ENCODE measurements around the gene COL15A1. TPM values are rescaled to one million over a fixed set of nuclear protein-coding genes. Genes with fewer than 3 reads are reported as not detected.

COL15A1 gene
- polyA plus RNA-seq, 1 experiment: 112 TPM

DNA sequence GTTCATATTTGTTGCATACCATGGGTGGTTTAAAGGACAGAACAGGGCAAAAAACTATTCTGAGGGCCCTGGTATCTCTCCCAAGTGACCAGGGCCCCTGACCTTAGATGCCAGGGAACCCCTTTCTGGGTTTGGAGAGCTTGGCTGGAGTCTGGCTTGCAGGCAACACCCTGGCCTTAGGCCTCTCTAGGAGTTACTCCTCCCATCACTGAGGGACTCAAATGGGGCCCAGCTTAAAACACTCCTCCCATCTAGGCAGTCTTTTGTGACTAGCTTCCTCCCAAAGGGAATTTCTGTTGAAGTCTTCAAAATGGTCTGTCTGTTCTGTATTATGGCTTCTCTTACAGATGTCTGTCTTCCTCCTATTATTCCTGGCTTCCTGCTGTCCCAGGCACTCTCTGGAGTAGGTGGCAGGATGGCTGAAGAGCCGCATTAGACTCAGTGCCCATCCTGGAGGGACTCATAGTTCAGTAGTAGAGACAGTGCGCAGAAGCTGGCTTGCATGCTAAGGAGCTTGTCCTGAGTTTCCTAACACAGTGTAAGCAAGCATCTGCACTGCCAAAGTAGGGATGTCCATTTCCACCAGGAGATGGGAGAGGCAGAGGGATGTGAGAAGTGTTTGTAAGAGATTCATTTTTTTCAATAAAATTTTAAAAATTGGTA lies 10.0 kb downstream of the COL15A1 start:
- H3K4me3 ChIP-seq (ENCODE audit: low read depth, low read length): no peak overlapping the region
- DNase-seq (ENCODE audit: low read depth): no peak
- CTCF ChIA-PET: interaction anchor here (1.5 to 2.0 kb wide), 2 partner anchors 14 to 45 kb away, joined by 5 to 7 read pairs; no protein-coding TSS in a partner anchor
- peaks cover 2% of the 10 kb centered on the region; the same call in 1 of the 2 replicates for H3K36me3 ChIP-seq (ENCODE audit: control insufficient read depth, insufficient read depth, low read length)
- POLR2A ChIA-PET: interaction anchor here (0.6 kb wide), 1 partner anchor 93 kb away, joined by 3 read pairs; no protein-coding TSS in a partner anchor
- H3K27me3 ChIP-seq (ENCODE audit: control insufficient read depth, insufficient read depth, low read length): peaks cover 3% of the 10 kb centered on the region; the same call in 1 of the 2 replicates
- TF ChIP-seq, protein P1, sequence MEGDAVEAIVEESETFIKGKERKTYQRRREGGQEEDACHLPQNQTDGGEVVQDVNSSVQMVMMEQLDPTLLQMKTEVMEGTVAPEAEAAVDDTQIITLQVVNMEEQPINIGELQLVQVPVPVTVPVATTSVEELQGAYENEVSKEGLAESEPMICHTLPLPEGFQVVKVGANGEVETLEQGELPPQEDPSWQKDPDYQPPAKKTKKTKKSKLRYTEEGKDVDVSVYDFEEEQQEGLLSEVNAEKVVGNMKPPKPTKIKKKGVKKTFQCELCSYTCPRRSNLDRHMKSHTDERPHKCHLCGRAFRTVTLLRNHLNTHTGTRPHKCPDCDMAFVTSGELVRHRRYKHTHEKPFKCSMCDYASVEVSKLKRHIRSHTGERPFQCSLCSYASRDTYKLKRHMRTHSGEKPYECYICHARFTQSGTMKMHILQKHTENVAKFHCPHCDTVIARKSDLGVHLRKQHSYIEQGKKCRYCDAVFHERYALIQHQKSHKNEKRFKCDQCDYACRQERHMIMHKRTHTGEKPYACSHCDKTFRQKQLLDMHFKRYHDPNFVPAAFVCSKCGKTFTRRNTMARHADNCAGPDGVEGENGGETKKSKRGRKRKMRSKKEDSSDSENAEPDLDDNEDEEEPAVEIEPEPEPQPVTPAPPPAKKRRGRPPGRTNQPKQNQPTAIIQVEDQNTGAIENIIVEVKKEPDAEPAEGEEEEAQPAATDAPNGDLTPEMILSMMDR (IDR thresholded peaks at IDR 0.05; ENCODE audit: insufficient read depth, low read depth, low read length): no peak

DNA sequence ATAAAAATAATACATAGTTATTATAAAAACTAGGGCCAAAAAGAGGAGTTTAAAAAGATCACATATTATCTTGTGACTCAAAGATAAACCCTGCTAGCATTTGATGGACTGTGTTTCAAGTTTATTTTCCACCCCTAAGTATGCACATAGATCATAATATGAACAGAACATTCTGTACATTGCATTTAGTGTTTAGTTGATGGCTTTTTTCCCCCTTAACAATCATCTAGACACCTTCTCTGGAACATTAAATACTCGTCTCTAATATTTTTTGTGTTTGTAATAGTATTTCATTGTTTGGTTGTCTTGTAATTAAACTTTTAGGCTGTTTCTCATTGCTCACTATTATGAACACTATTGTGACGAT lies 10.5 kb downstream of the COL15A1 start:
- Histone ChIP-seq H3K27me3 (ENCODE audit: control insufficient read depth, insufficient read depth, low read length) (peaks cover 3% of the 10 kb centered on the region; the same call in 1 of the 2 replicates), H3K36me3 (ENCODE audit: control insufficient read depth, insufficient read depth, low read length) (peaks cover 2% of the 10 kb centered on the region; the same call in 1 of the 2 replicates), H3K4me3 (ENCODE audit: low read depth, low read length) (no peak overlapping the region)
- TF ChIP-seq, protein P1 (IDR thresholded peaks at IDR 0.05; ENCODE audit: insufficient read depth, low read depth, low read length): no peak
- POLR2A ChIA-PET: no interaction called here
- DNase-seq (ENCODE audit: low read depth): no peak
- CTCF ChIA-PET: interaction anchor here (1.5 kb wide), 1 partner anchor 15 kb away, joined by 5 read pairs; no protein-coding TSS in a partner anchor

DNA sequence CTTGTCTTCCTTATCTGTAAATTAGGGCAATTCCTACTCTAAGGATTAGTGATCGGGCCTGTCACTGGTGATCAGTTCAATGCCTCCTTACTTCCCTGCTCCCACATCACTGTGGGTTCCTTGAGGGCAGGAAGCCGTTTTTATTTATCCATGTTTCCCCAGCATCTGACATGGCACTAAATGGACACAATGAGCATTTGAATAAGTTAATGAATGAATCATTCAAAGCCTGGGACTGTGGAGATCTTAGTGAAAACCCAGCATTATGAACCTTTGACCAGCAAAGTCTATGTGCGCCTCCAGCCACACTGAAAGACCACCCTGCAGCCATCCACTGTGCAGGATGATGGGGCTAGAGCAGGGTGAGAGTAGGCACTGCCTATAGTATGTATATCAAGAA lies 11.6 kb downstream of the COL15A1 start:
- ChIA-PET POLR2A (no interaction called here), CTCF (interaction anchor here (0.6 to 1.3 kb wide), 3 partner anchors 9 to 20 kb away, joined by 3 to 4 read pairs (median 3); no protein-coding TSS in a partner anchor)
- DNase-seq (ENCODE audit: low read depth): no peak
- no peak overlapping the region for H3K4me3 ChIP-seq (ENCODE audit: low read depth, low read length)
- H3K27me3 ChIP-seq (ENCODE audit: control insufficient read depth, insufficient read depth, low read length): peaks cover 3% of the 10 kb centered on the region; the same call in 1 of the 2 replicates
- TF ChIP-seq, protein P1 (IDR thresholded peaks at IDR 0.05; ENCODE audit: insufficient read depth, low read depth, low read length): no peak
- peaks cover 2% of the 10 kb centered on the region; the same call in 1 of the 2 replicates for H3K36me3 ChIP-seq (ENCODE audit: control insufficient read depth, insufficient read depth, low read length)

DNA sequence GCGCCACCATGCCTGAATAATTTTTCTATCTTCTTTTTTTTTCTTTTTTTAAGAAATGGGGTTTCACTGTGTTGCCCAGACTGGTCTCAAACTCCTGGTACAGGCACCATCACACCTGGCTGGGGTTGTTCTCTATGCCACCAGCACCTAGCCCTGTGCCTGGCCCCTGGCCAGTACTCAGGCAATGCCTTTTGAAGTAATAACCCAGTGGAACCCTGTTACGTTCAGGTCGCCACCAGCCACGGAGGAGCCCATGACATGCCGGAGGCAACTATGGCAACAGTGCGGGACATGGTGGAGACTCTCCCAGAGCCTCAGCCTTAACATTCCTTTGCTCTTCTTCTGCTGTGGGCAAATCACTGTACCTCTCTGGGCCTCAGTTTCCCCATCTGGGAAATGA lies 14.1 kb downstream of the COL15A1 start:
- Histone ChIP-seq H3K27me3 (ENCODE audit: control insufficient read depth, insufficient read depth, low read length) (0 out of 2 replicates have a peak, but pooled peaks cover 1% of the 10 kb centered on the region), H3K36me3 (ENCODE audit: control insufficient read depth, insufficient read depth, low read length) (peaks cover 2% of the 10 kb centered on the region), H3K4me3 (ENCODE audit: low read depth, low read length) (no peak overlapping the region)
- DNase-seq (ENCODE audit: low read depth): no peak
- TF ChIP-seq, protein P1 (IDR thresholded peaks at IDR 0.05; ENCODE audit: insufficient read depth, low read depth, low read length): no peak
- CTCF ChIA-PET: interaction anchor here (0.6 to 3.0 kb wide), 4 partner anchors 14 to 182 kb away, joined by 3 to 15 read pairs (median 8); partner anchors contain the start of gene COL15A1
- POLR2A ChIA-PET: interaction anchor here (1.0 kb wide), 1 partner anchor 90 kb away, joined by 3 read pairs; no protein-coding TSS in a partner anchor

DNA sequence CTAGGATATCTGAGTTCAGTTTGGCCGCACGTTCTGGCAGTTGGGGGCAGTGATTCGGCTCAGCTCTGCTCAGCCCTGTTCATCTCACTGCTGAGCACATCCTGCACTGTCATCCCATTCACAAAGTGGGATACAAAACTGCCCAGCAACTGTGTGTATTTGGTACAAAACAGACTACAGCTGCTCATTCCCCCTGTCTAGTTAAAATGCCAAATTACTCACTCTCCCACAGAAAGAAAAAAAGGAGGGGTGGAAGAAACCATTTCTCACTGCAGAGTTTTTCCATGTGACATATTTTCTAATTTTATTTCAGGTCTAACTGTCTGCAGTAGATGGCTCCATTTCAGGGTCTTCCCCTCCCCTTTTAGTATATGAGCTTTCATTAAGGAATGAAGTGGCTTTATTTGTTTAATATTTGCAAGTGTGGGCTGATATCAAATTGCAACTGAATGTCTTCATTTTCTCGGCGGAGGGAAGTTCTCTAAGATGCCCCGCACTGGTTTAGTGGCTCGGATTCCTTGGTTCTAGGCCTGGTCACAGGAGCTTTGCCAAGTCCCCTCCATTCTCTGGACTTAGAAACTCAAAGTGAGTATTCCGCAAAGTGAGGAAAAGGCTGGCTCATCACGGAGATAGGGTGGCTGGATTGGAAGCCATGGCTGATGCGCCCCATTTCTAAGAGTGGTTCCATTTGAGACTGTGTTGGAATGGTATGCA lies 14.7 kb downstream of the COL15A1 start:
- TF ChIP-seq, protein P1 (IDR thresholded peaks at IDR 0.05; ENCODE audit: insufficient read depth, low read depth, low read length): 0 out of 2 replicates have a peak, but pooled peaks have one; percentile 4
- Histone ChIP-seq H3K4me3 (ENCODE audit: low read depth, low read length) (no peak overlapping the region), H3K36me3 (ENCODE audit: control insufficient read depth, insufficient read depth, low read length) (peaks cover 2% of the 10 kb centered on the region), H3K27me3 (ENCODE audit: control insufficient read depth, insufficient read depth, low read length) (no peaks in the 10 kb centered on the region)
- CTCF ChIA-PET: interaction anchor here (1.0 to 3.0 kb wide), 5 partner anchors 14 to 97 kb away, joined by 3 to 15 read pairs (median 5); partner anchors contain the start of gene COL15A1
- peak; percentile 99 for DNase-seq (ENCODE audit: low read depth)
- POLR2A ChIA-PET: interaction anchor here (0.6 to 1.4 kb wide), 4 partner anchors 13 to 264 kb away, joined by 3 read pairs; partner anchors contain the start of genes ALG2 and SEC61B
